C4-2B (cell line): Measurements from ENCODE around the gene JAKMIP1.
A peak's percentile ranks its signal among the peaks of the same experiment; 100 is the strongest.

ENCODE experiments used
- H3K27ac ChIP-seq: fragments of 450-650 bp; 2 replicates; pipeline ENCODE4 v1.5.1; 2017
- ZFX ChIP-seq: fragments of 450-650 bp; IDR thresholded peaks from 2 replicates; pipeline ENCODE4 v1.6.1; 2017
- TF ChIP-seq, protein P1 (sequence below): fragments of 450-650 bp; conservative IDR thresholded peaks from 2 replicates; pipeline ENCODE4 v1.5.1; 2017; ENCODE audit warnings: mild to moderate bottlenecking

JAKMIP1 gene

GRCh38 chr4:5989236-5990225 lies 210.8 kb downstream of the JAKMIP1 start:
- TF ChIP-seq, protein P1, sequence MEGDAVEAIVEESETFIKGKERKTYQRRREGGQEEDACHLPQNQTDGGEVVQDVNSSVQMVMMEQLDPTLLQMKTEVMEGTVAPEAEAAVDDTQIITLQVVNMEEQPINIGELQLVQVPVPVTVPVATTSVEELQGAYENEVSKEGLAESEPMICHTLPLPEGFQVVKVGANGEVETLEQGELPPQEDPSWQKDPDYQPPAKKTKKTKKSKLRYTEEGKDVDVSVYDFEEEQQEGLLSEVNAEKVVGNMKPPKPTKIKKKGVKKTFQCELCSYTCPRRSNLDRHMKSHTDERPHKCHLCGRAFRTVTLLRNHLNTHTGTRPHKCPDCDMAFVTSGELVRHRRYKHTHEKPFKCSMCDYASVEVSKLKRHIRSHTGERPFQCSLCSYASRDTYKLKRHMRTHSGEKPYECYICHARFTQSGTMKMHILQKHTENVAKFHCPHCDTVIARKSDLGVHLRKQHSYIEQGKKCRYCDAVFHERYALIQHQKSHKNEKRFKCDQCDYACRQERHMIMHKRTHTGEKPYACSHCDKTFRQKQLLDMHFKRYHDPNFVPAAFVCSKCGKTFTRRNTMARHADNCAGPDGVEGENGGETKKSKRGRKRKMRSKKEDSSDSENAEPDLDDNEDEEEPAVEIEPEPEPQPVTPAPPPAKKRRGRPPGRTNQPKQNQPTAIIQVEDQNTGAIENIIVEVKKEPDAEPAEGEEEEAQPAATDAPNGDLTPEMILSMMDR = no peak
- TF ChIP-seq ZFX = no peak

GRCh38 chr4:5988086-5988845 lies 212.1 kb downstream of the JAKMIP1 start:
- TF ChIP-seq, protein P1 = no peak
- TF ChIP-seq ZFX = no peak
- no peak overlapping the region for H3K27ac ChIP-seq

More at GRCh38 chr4:5989236-5990225, 210.8 kb downstream of the JAKMIP1 start:
- no peak overlapping the region for H3K27ac ChIP-seq

DNA sequence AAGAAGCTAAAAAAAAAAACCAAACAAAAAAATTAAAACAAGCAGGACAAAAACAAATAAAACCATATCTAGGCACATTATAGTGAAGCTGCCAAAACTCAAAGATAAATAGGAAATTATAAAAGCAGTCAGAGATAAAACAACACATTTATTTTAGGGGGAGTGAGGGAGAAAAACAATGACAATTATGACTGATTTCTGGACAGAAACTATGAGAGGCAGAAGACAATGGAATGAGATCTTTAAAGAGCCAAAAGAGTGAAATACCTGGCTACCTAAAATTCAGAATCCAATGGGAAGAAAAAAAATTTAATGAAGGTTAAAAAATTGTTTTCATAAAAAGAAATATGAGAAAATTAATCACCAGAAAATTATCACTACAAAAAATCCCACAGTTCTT lies 215.5 kb downstream of the JAKMIP1 start:
- H3K27ac ChIP-seq = no peak overlapping the region
- TF ChIP-seq, protein P1 = no peak
- no peak for TF ChIP-seq ZFX

- TF ChIP-seq, protein P1 = no peak
- TF ChIP-seq ZFX = no peak
- no peak overlapping the region for H3K27ac ChIP-seq
Measured at GRCh38 chr4:5982156-5982973, 218.0 kb downstream of the JAKMIP1 start.

GRCh38 chr4:5980436-5981155 lies 219.8 kb downstream of the JAKMIP1 start:
- no peak for TF ChIP-seq ZFX
- TF ChIP-seq, protein P1 = no peak
- H3K27ac ChIP-seq = no peak overlapping the region

DNA sequence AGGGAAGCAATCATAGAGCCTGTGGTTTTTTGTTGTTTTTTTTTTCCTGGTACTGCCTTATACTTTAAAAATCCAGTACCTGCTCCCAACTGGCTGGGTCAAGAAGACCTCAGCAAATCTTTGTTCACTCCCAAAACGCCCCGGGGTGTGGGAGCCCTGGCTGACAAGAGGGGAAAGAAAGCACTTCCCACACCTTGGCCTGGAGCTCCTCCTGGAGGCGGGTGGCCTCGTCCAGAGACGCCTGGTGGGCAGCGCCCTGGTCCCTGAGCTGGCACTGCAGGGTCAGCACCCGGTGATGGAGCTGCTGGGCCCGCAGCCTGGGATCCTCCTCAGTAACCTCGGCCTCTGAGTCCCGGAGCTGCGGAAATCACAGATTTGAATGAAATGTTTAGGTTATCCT lies 220.4 kb downstream of the JAKMIP1 start:
- H3K27ac ChIP-seq = no peak overlapping the region
- TF ChIP-seq ZFX = no peak
- TF ChIP-seq, protein P1 = peak; percentile 33
